Activated CD8-positive, alpha-beta memory T cell treated with anti-CD3 and anti-CD28 coated beads, Interleukin-2, amount 50 U/mL, for 1 hour (primary cell): Measurements from ENCODE around the gene UTS2B.
"Not testable (repeated sequence)": the region's sequence is repeated elsewhere in the genome, so short reads cannot be mapped to it uniquely, and the experiment has no call there.

ENCODE experiments used
- DNase-seq: peaks from one replicate; pipeline ENCODE4 v3.0.0-alpha.2; 2020; ENCODE audit errors: extremely low read depth

Gene UTS2B

GRCh38 chr3:191280111-191280510, 50.2 kb downstream of the UTS2B start:
- no peak for DNase-seq

DNA sequence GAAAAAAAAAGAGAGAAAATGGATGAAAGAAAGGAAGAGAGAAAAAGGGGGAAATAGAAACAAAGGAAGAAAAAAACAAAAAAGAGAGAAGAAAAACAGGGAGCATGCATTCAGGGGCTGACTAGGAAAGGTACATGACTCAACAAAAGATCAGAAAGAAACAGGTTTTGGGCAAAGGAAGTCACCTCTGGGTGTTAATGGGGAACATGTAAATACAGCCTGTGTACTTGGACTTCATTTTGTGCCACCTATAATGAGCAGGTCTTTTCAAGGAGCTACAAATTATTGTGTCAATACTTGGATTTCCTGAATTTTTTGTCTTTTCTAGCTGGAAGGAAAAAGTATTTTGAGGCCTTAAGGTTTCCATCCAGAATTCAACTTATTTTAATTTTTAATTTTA, 54.6 kb downstream of the UTS2B start:
- DNase-seq: no peak

DNA sequence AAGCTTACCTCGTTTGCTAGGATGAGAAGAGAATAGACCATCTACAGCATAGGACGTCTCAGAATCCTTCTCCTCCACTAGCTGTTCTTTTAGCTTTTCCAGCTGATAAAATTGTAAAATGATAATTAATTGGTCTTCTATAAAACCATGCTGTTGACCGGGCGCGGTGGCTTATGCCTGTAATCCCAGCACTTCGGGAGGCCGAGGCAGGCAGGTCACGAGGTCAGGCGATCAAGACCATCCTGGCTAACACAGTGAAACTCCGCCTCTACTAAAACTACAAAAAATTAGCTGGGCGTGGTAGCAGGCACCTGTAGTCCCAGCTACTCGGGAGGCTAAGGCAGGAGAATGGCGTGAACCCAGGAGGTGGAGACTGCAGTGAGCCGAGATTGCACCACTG, 55.1 kb downstream of the UTS2B start:
- DNase-seq: not testable (repeated sequence)

DNA sequence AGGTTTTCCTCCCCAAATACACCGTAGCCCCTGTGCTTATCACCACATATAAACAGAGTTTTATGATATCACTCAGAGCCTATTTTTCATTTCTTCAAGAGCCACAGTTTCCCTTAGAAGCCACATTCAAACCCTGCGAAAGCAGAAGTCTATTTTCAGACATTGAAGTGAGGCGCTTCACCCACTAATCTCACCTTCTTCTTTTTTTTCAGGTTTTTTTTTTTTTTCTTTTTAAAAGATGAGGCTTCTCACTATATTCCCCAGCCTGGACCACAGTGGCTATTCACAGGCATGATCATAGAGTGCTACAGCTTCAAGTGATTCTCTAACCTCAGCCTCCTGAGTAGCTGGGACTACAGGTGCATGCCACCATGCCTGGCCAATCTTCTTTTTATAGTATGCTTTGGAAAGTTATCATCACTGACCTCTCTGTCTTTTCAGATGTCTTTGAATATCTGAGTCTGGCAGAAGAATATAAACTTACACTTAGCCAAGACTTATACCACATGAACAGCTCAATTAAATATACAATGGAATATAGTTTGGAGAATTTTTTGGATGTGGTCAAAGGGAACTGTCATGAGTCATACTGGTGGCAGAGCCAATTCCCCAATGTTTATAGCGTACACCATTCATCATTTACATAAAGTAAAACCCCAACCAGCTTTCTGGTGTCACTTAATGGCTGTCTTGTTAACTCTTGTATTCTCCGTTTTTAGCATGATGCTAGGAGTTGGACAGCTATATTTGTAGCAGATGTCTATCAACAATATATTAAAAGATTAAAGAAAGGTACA, 60.8 kb downstream of the UTS2B start:
- no peak for DNase-seq

DNA sequence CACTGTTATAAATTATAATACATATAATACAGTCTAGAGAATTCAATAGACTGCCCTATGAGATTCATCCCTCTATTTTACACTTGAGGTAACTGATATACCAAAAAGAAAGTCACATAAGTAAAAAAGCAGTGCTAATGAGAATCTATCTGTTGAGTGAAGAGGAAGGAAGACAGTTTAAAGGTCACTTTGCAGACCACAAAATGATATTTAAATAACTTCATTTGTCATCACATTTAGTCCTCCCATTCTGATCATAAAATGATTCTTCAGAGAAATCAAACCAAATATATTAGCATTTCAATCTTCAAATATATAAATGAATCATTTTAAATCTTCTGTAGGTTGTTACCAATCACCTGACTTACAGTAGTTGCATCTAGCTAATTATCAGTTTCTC, 61.6 kb downstream of the UTS2B start:
- no peak for DNase-seq

DNA sequence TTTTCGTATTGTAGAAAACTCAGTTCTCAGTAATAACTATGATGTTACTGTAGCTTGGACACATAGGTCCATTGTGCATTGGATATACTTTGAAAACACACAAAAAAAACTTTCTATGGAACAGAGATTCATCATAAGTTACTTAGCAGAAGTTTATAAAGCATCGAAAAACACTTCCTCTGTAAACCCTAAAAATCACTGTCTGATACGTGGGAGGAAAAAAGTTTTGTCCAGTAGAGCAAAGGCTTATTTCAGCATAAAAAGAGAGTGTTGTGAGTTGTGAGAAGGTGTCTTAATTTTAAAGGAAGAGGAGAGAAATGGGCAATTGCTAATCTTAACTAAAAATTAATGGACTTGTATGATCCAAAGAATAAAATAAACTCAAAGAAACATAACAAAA, 66.5 kb downstream of the UTS2B start:
- DNase-seq: no peak

- DNase-seq: no peak
Observed at GRCh38 chr3:191263365-191263764, 67.0 kb downstream of the UTS2B start.

DNA sequence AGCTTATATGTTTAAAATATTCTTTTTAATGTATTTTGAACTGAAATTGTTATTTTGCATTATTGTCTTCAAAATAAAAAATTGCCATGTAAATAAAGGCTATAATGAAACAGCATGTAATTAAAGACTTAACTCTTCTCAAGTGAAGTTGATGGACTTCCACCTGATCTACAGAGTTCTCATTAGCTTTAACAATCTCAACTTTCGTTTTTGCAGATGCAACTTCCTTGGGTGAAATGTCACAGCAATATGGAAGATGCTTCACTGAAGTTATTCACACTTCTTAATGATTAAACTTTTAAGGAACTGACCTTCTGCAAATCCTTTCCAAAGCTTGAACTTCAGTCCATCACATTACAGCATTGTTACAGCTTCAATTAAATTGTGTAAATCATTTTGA, 67.7 kb downstream of the UTS2B start:
- no peak for DNase-seq

DNA sequence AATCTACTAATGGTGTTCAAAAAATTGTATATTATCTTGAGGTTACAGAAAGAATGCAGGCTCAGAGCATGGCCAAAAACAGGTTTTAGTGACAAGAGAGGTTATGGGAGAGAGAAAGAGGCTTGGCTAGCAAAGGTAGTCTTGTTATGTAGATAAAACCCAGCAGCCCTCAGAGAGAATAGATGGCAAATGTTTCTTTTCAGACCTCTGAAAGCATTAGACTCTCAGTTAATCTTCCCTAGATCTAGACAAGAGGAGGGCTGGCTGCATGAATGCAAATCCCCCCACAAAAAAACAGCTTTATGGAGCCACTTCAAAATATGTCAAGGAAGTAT, 69.1 kb downstream of the UTS2B start:
- DNase-seq: no peak

- DNase-seq: no peak
Observed at GRCh38 chr3:191260431-191261303, 69.7 kb downstream of the UTS2B start.

DNA sequence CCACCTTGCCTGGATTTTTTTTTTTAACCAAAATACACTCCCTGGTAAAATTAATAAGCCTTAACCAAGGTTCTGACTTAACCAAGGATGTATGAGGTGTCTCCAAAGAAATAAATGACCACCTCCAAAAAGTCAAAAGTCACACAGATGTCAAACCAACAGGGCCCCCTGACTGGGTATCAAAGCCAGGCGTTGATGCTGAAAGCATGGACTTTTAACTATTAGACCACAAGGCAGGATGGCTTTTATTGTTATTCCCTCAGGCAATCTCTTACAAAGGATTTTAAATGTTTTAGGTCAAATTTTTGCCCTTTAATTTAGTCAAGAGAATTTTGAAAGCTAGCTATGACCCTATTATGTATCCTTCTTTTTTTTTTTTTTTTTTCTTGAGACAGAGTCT, 70.8 kb downstream of the UTS2B start:
- no peak for DNase-seq

DNA sequence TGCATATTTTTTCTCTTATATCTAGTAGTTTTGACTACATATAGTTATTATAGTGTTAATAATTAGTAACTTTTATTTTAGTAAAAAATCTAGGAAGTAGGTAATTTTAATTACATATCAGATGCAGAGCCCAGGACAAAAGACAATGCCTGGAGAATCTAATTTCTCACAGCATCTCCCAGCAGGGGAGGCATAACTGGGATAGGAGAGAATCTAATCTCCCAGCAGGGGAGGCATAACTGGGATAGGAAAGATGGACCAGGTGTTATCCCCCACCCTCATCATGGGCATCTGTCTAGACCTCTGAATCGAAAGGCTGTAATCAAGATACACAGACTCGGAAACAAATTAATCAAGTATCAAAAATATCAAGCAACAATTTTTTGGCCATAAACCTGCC, 73.0 kb downstream of the UTS2B start:
- no peak for DNase-seq

GRCh38 chr3:191256405-191256804, 73.9 kb downstream of the UTS2B start:
- DNase-seq: no peak

- DNase-seq: no peak
Observed at GRCh38 chr3:191255156-191255555, 75.2 kb downstream of the UTS2B start.

GRCh38 chr3:191254098-191254873, 76.0 kb downstream of the UTS2B start:
- DNase-seq: no peak

- no peak for DNase-seq
Observed at GRCh38 chr3:191253089-191253799, 77.1 kb downstream of the UTS2B start.

DNA sequence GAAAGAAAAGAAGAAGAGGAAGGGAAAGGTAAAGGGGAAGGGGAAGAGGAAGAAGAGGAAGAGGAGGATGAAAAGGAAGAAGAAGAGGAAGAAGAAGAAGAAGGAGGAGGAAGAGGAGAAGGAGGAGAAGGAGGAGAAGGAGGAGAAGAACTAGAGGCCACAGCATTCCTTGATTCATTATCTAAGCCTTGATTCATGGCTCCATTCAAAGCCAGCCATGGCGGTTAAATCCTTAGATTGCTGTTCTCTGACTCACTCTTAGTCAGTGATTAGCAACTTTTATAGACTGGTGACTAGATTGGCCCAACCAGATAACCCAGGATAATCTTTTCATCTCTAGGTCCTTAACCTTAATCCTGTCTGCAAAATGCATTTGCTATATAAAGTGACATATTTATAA, 83.7 kb downstream of the UTS2B start:
- no peak for DNase-seq

DNA sequence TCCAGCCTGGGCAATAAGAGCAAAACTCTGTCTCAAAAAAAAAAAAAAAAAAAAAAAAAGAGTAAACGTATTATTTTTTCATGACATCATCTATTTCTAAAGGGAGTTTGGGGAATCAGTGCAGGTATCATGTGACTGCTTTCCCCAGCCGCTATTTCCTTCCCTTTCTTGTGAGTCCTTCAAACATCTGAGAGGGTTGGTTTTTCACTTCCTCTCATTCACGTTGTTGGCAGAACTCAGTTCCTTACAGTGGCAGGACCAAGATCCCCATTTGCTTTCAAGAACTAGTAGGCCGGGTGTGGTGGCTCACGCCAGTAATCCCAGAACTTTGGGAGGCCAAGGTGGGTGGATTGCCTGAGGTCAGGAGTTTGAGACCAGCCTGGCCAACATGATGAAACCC, 84.3 kb downstream of the UTS2B start:
- not testable (repeated sequence) for DNase-seq

- no peak for DNase-seq
Observed at GRCh38 chr3:191244242-191244867, 86.0 kb downstream of the UTS2B start.

- no peak for DNase-seq
Observed at GRCh38 chr3:191240486-191240885, 89.8 kb downstream of the UTS2B start.

GRCh38 chr3:191239407-191240031, 90.8 kb downstream of the UTS2B start:
- DNase-seq: no peak
